Upper lobe of right lung (tissue), 1 donor: ENCODE results near the gene EYS. TPM values are rescaled to one million over a fixed set of nuclear protein-coding genes. Genes with fewer than 3 reads are reported as not detected.

ENCODE experiments used
- ATAC-seq: fragments of 200-7000 bp; cut with Tn5 transposase; one replicate; pipeline ENCODE4 v1.9.1; 2020; ENCODE audit warnings: mild to moderate bottlenecking, moderate library complexity
- DNase-seq: peaks from one replicate; pipeline ENCODE4 v3.0.0-alpha.2; 2020
- H3K27ac ChIP-seq: fragments of 200-600 bp; one replicate; pipeline ENCODE4 v1.8.0; 2022
- H3K27me3 ChIP-seq: fragments of 200-600 bp; one replicate; pipeline ENCODE4 v1.8.0; 2022; ENCODE audit warnings: mild to moderate bottlenecking
- H3K36me3 ChIP-seq: fragments of 200-600 bp; one replicate; pipeline ENCODE4 v1.8.0; 2022
- H3K4me1 ChIP-seq: fragments of 200-600 bp; one replicate; pipeline ENCODE4 v1.8.0; 2022
- H3K4me3 ChIP-seq: fragments of 200-600 bp; one replicate; pipeline ENCODE4 v1.8.0; 2022; ENCODE audit warnings: mild to moderate bottlenecking
- H3K9me3 ChIP-seq: fragments of 200-600 bp; one replicate; pipeline ENCODE4 v1.8.0; 2022
- CTCF ChIP-seq: fragments of 200-600 bp; IDR thresholded peaks from one replicate; pipeline ENCODE4 v1.8.0; 2022; ENCODE audit warnings: antibody characterized with exemption
- intact Hi-C: fragments of 100-400 bp; cut with DNase I; formaldehyde crosslinking; loops from one replicate; pipeline ENCODE4 v1.11.0; 2022
- total RNA-seq: library from RNA; stranded (reverse); fragmentation: NEBNext Ultra II Directional; extraction: Animal tissue kit (Norgen Biotek cat#: 25700); gene quantifications from one replicate; pipeline ENCODE4 v1.2.1, GENCODE V29; 2021
- donor health status: DM: no; HTN: yes; CAD: no; lungs with severe emphysema.

The EYS gene
- total RNA-seq, 1 donor from 2014 or later: not detected

GRCh38 chr6:65711531-65711930 lies 4.5 kb upstream of the EYS start:
- intact Hi-C loops: no loop called here
- Histone ChIP-seq H3K9me3 (no peaks in the 10 kb centered on the region), H3K4me1 (no peaks in the 10 kb centered on the region), H3K36me3 (no peaks in the 10 kb centered on the region), H3K27ac (no peak overlapping the region), H3K27me3 (no peaks in the 10 kb centered on the region), H3K4me3 (no peak overlapping the region)
- no peak for TF ChIP-seq CTCF
- ATAC-seq: no peak
- no peak for DNase-seq

GRCh38 chr6:65709099-65709830 lies 2.2 kb upstream of the EYS start:
- TF ChIP-seq CTCF: no peak
- H3K4me1 ChIP-seq: no peaks in the 10 kb centered on the region
- no peak for DNase-seq
- H3K36me3 ChIP-seq: no peaks in the 10 kb centered on the region
- no peak for ATAC-seq
- intact Hi-C loops: no loop called here
- no peaks in the 10 kb centered on the region for H3K27me3 ChIP-seq
- no peaks in the 10 kb centered on the region for H3K9me3 ChIP-seq
- no peak overlapping the region for H3K27ac ChIP-seq
- H3K4me3 ChIP-seq: no peak overlapping the region

GRCh38 chr6:65708162-65708561 lies 1.1 kb upstream of the EYS start:
- Histone ChIP-seq H3K27me3 (no peaks in the 10 kb centered on the region), H3K36me3 (no peaks in the 10 kb centered on the region), H3K4me3 (no peak overlapping the region), H3K4me1 (no peaks in the 10 kb centered on the region), H3K9me3 (no peaks in the 10 kb centered on the region), H3K27ac (no peak overlapping the region)
- DNase-seq (no peak), ATAC-seq (no peak)
- no peak for TF ChIP-seq CTCF
- intact Hi-C loops: no loop called here

GRCh38 chr6:65706436-65706835 lies 590 bp downstream of the EYS start:
- intact Hi-C loops: no loop called here
- no peaks in the 10 kb centered on the region for H3K27me3 ChIP-seq
- no peaks in the 10 kb centered on the region for H3K4me1 ChIP-seq
- ATAC-seq (no peak), DNase-seq (no peak)
- H3K4me3 ChIP-seq: no peak overlapping the region
- H3K9me3 ChIP-seq: no peaks in the 10 kb centered on the region
- no peaks in the 10 kb centered on the region for H3K36me3 ChIP-seq
- TF ChIP-seq CTCF: no peak
- no peak overlapping the region for H3K27ac ChIP-seq

- Histone ChIP-seq H3K4me1 (no peaks in the 10 kb centered on the region), H3K27ac (no peak overlapping the region), H3K36me3 (no peaks in the 10 kb centered on the region), H3K9me3 (no peaks in the 10 kb centered on the region), H3K4me3 (no peak overlapping the region), H3K27me3 (no peaks in the 10 kb centered on the region)
- ATAC-seq (no peak), DNase-seq (no peak)
- TF ChIP-seq CTCF: no peak
- intact Hi-C loops: no loop called here
Observed at GRCh38 chr6:65701325-65701724, 5.7 kb downstream of the EYS start.

- Histone ChIP-seq H3K4me3 (no peak overlapping the region), H3K27me3 (no peaks in the 10 kb centered on the region), H3K36me3 (no peaks in the 10 kb centered on the region), H3K27ac (no peak overlapping the region), H3K4me1 (no peaks in the 10 kb centered on the region), H3K9me3 (no peaks in the 10 kb centered on the region)
- DNase-seq (no peak), ATAC-seq (no peak)
- intact Hi-C loops: no loop called here
- no peak for TF ChIP-seq CTCF
Observed at GRCh38 chr6:65700561-65700960, 6.5 kb downstream of the EYS start.
